ENCODE data around the gene PAFAH1B2. TPM values are rescaled to one million over a fixed set of nuclear protein-coding genes. Genes with fewer than 3 reads are reported as not detected.

Gene PAFAH1B2
- total and polyA plus RNA-seq, 2 of the 8 experiments (the other 6 are each of a cell fraction or from before 2014, with no cell fraction given), result 38.2 to 161 TPM

GRCh38 chr11:117170210-117170609 lies 26.1 kb downstream of the PAFAH1B2 start:
- Histone ChIP-seq H3K27ac (ENCODE audit: low read depth, low read length) (no peak overlapping the region), H3K36me3 (ENCODE audit: control insufficient read depth in 2 of 4, insufficient read depth in 4 of 4, low read length in 3 of 4) (peaks cover 5 to 54% (median 28%) of the 10 kb centered on the region in 4 experiments; a peak in 7 of 8 replicates)
- CTCF ChIA-PET (ENCODE audit: partially characterized antibody), result interaction anchor here (0.6 to 2.0 kb wide), 7 partner anchors 11 to 1428 kb away, joined by 3 to 9 read pairs (median 3); partner anchors contain the start of gene PAFAH1B2

More at GRCh38 chr11:117170210-117170609, 26.1 kb downstream of the PAFAH1B2 start:
- DNase-seq (ENCODE audit: low read depth in 1 of 2, low spot score in 2 of 2), result no peak
- Histone ChIP-seq H3K4me2 (ENCODE audit: insufficient read depth in 1 of 2, low read depth in 2 of 2, low read length in 2 of 2) (no peak overlapping the region), H3K9me3 (ENCODE audit: insufficient read depth in 2 of 2, low read depth in 1 of 2, low read length in 1 of 2) (no peaks in the 10 kb centered on the region), H4K8ac (ENCODE audit: extremely low read depth, insufficient read depth, low read length) (peak overlapping the region; percentile 41; the same call in 1 of the 2 replicates), H2AK5ac (ENCODE audit: low read depth, low read length) (no peak overlapping the region), H3K79me2 (ENCODE audit: control insufficient read depth in 1 of 2, insufficient read depth in 2 of 2, low read length in 2 of 2) (peaks cover 0 to 4% of the 10 kb centered on the region in 2 experiments; a peak in 1 of 4 replicates), H3K27me3 (replicated peaks in 1 of 4; ENCODE audit: control insufficient read depth in 3 of 4, extremely low read depth in 1 of 4, insufficient read depth in 3 of 4, low read length in 3 of 4) (no peaks in the 10 kb centered on the region), H4K5ac (ENCODE audit: insufficient read length, low read depth, low read length) (no peak overlapping the region), H2AFZ (ENCODE audit: low read length) (no peak overlapping the region), H3K4ac (replicated peaks; ENCODE audit: insufficient read length, low read depth, low read length) (no peak overlapping the region), H3K4me3 (ENCODE audit: extremely low read depth in 1 of 4, insufficient read depth in 2 of 4, low read depth in 3 of 4, low read length in 4 of 4) (no peak overlapping the region), H2BK120ac (replicated peaks; ENCODE audit: low read depth, low read length) (no peak overlapping the region), H3K9ac (replicated peaks in 1 of 4; ENCODE audit: extremely low read depth in 1 of 4, low read depth in 3 of 4, low read length in 3 of 4) (peak overlapping the region in 1 of 4 experiments; percentile 16; a peak in 1 of 7 replicates), H3K4me1 (replicated peaks in 1 of 4; ENCODE audit: control insufficient read depth in 3 of 4, insufficient read depth in 4 of 4, low read length in 3 of 4) (no peaks in the 10 kb centered on the region), H4K20me1 (replicated peaks in 1 of 2; ENCODE audit: control insufficient read depth in 1 of 2, insufficient read depth in 2 of 2, low read length in 2 of 2) (peaks cover 1 to 2% of the 10 kb centered on the region in 2 experiments), H2BK5ac (ENCODE audit: low read depth, low read length) (no peak overlapping the region), H3K79me1 (ENCODE audit: low read depth, low read length) (no peaks in the 10 kb centered on the region; the same call in 1 of the 2 replicates), H2BK15ac (ENCODE audit: low read length) (no peak overlapping the region), H3K14ac (ENCODE audit: insufficient read length) (no peak overlapping the region), H3K23me2 (ENCODE audit: low read depth, low read length) (no peaks in the 10 kb centered on the region), H2BK12ac (ENCODE audit: low read depth, low read length) (no peak overlapping the region), H3K18ac (ENCODE audit: extremely low read depth, low read length) (no peak overlapping the region), H4K91ac (replicated peaks; ENCODE audit: insufficient read length, low read length) (no peak overlapping the region), H3K23ac (ENCODE audit: insufficient read length) (no peak overlapping the region), H3K56ac (replicated peaks; ENCODE audit: insufficient read length, low read depth, low read length) (no peak overlapping the region), H2BK20ac (ENCODE audit: low read length) (no peak overlapping the region)
- POLR2A ChIA-PET (ENCODE audit: partially characterized antibody), result interaction anchor here (0.6 to 4.3 kb wide), 10 partner anchors 9 to 75 kb away, joined by 3 to 35 read pairs (median 5); partner anchors contain the start of genes PAFAH1B2 and SIDT2
- WGBS, 2 experiments (ENCODE audit: extremely low coverage in 1 of 2, insufficient coverage in 1 of 2, insufficient read length in 1 of 2, insufficient replicate concordance in 2 of 2, low coverage in 1 of 2, low lambda C conversion rate in 2 of 2, missing lambda C conversion rate in 1 of 2), result 97% methylated on average over 9 of the region's 9 CpGs; no CpG with 5 or more reads in 1 of the 2 experiments
- TF ChIP-seq E2F6 (IDR thresholded peaks at IDR 0.05), result no peak
- FAIRE-seq, result no peak

Data from H1 (cell line).